PC-3 (cell line): ENCODE results near the gene PDE11A. TPM values are rescaled to one million over a fixed set of nuclear protein-coding genes. Genes with fewer than 3 reads are reported as not detected.

Experiments
- ATAC-seq: fragments of 200-7000 bp; cut with Tn5 transposase; 2 replicates; pipeline ENCODE4 v1.9.1; 2020; ENCODE audit warnings: mild to moderate bottlenecking, moderate library complexity
- BruUV-seq: library from RNA; stranded (reverse); fragments of 400-500 nt; replicated peaks from 2 replicates; lab custom pipeline; 2021; lab: Mats Ljungman, UMichigan
- CTCF ChIA-PET: fragments of 300-600 bp; sonication (Branson Sonifier 250); formaldehyde crosslinking; loops from one replicate; lab custom pipeline; 2022; ENCODE audit warnings: antibody characterized with exemption; lab: Charles Lee
- POLR2A ChIA-PET: fragments of 300-600 bp; sonication (Branson Sonifier 250); formaldehyde crosslinking; loops from one replicate; lab custom pipeline; 2022; ENCODE audit warnings: antibody characterized with exemption; ENCODE audit not compliant: unreplicated experiment; lab: Charles Lee
- DNase-seq: peaks from one replicate; pipeline ENCODE4 v3.0.0-alpha.2; 2015
- H2AFZ ChIP-seq: fragments of 300-600 bp; sonication (generic); 2 replicates; pipeline ENCODE4 v1.6.0; 2016; ENCODE audit warnings: antibody characterized with exemption, low read length
- H3F3A ChIP-seq: fragments of 300-600 bp; sonication (generic); one replicate; pipeline ENCODE4 v1.6.0; 2017; ENCODE audit warnings: antibody characterized with exemption, low read length, control low read depth, mild to moderate bottlenecking; ENCODE audit not compliant: unreplicated experiment
- H3K27ac ChIP-seq: fragments of 300-600 bp; sonication (generic); 2 replicates; pipeline ENCODE4 v1.5.1; 2016; ENCODE audit warnings: mild to moderate bottlenecking, low read length
- H3K27me3 ChIP-seq: fragments of 300-600 bp; sonication (generic); 2 replicates; pipeline ENCODE4 v1.6.1; 2016; ENCODE audit warnings: low read length, mixed read lengths
- H3K36me3 ChIP-seq: fragments of 300-600 bp; sonication (generic); 2 replicates; pipeline ENCODE4 v1.6.1; 2016; ENCODE audit warnings: low read depth, mixed run types, low read length, mixed read lengths
- H3K4me1 ChIP-seq: fragments of 300-600 bp; sonication (generic); 2 replicates; pipeline ENCODE4 v1.5.1; 2016; ENCODE audit warnings: low read length; ENCODE audit not compliant: insufficient read depth
- H3K4me2 ChIP-seq: fragments of 300-600 bp; sonication (generic); 2 replicates; pipeline ENCODE4 v1.6.0; 2016; ENCODE audit warnings: low read length
- H3K4me3 ChIP-seq: fragments of 300-600 bp; sonication (generic); 2 replicates; pipeline ENCODE4 v1.5.1; 2016; ENCODE audit warnings: mild to moderate bottlenecking, low read length, mixed read lengths
- H3K79me2 ChIP-seq: fragments of 300-600 bp; sonication (generic); 2 replicates; pipeline ENCODE4 v1.6.1; 2017; ENCODE audit warnings: low read length, mixed read lengths
- H3K9ac ChIP-seq: fragments of 300-600 bp; sonication (generic); 2 replicates; pipeline ENCODE4 v1.6.0; 2016; ENCODE audit warnings: mild to moderate bottlenecking, low read length
- H3K9me2 ChIP-seq: fragments of 300-600 bp; sonication (generic); replicated peaks from 2 replicates; pipeline ENCODE4 v1.6.1; 2016; ENCODE audit warnings: mixed run types, low read length, mixed read lengths
- H3K9me3 ChIP-seq: fragments of 300-600 bp; sonication (generic); 2 replicates; pipeline ENCODE4 v1.6.1; 2016; ENCODE audit warnings: low read length, mixed read lengths
- H4K20me1 ChIP-seq: fragments of 300-600 bp; sonication (generic); 2 replicates; pipeline ENCODE4 v1.6.1; 2016; ENCODE audit warnings: low read length, mixed read lengths
- EZH2 ChIP-seq: fragments of 300-600 bp; sonication (generic); IDR thresholded peaks from one replicate; pipeline ENCODE4 v1.6.1; 2017; ENCODE audit warnings: antibody characterized with exemption, mild to moderate bottlenecking, low read length; ENCODE audit not compliant: unreplicated experiment
- EZH2phosphoT487 ChIP-seq: fragments of 300-600 bp; sonication (generic); IDR thresholded peaks from 2 replicates; pipeline ENCODE4 v1.6.1; 2018; ENCODE audit warnings: mild to moderate bottlenecking, antibody characterized with exemption, low read length, borderline replicate concordance
- intact Hi-C: fragments of 100-400 bp; cut with micrococcal nuclease; formaldehyde crosslinking; loops from 2 replicates; pipeline ENCODE4 v1.9.0; 2023
- total RNA-seq: library from RNA; depleted of rRNA; stranded (reverse); fragments of >200 nt; gene quantifications from 2 replicates; pipeline ENCODE4 v1.2.3, GENCODE V29; 2014
- TF ChIP-seq, protein P1 (sequence below): fragments of 300-600 bp; sonication (generic); conservative IDR thresholded peaks from 2 replicates; pipeline ENCODE4 v1.5.1; 2017; ENCODE audit warnings: antibody characterized with exemption, low read depth, mild to moderate bottlenecking, low read length

The PDE11A gene
- total RNA-seq, 1 experiment from 2014 or later, result 0.15 TPM

DNA sequence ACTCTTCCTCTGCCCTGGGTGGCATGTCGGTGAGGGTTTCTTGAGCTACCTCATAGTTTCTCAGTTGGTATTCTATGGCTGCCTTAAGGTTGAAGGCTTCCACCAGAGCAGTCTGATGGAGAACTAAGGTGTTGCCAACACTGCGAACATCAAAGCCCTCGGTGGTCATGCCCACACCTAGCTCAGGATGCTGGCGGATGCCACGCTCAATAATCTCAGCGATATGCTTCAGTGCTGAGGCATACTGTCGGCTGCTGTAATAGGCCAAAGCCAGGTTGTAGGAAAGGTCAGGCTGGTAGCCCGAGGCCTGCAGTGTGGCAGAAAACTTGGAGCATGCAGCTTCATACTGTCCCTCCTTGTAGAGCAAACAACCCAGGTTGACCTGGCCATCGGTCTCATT, 454.7 kb downstream of the PDE11A start:
- no peaks in the 10 kb centered on the region for H3K79me2 ChIP-seq
- peak overlapping the region; percentile 92 for H2AFZ ChIP-seq
- no peak overlapping the region for H3K27ac ChIP-seq
- H3K4me3 ChIP-seq, result peak overlapping the region; percentile 82
- ChIA-PET POLR2A (interaction anchor here (0.5 kb wide), 1 partner anchor 238 kb away, joined by 4 read pairs; no protein-coding TSS in a partner anchor), CTCF (no interaction called here)
- H4K20me1 ChIP-seq, result no peaks in the 10 kb centered on the region
- no peak for DNase-seq
- H3K9me3 ChIP-seq, result no peaks in the 10 kb centered on the region
- 0 out of 2 replicates have a peak, but pooled peaks cover 5% of the 10 kb centered on the region for H3K4me1 ChIP-seq
- intact Hi-C loops, result loop anchor here (1.0 kb wide), 1 partner anchor 66 kb away; a partner anchor contains a TSS
- TF ChIP-seq, protein P1, sequence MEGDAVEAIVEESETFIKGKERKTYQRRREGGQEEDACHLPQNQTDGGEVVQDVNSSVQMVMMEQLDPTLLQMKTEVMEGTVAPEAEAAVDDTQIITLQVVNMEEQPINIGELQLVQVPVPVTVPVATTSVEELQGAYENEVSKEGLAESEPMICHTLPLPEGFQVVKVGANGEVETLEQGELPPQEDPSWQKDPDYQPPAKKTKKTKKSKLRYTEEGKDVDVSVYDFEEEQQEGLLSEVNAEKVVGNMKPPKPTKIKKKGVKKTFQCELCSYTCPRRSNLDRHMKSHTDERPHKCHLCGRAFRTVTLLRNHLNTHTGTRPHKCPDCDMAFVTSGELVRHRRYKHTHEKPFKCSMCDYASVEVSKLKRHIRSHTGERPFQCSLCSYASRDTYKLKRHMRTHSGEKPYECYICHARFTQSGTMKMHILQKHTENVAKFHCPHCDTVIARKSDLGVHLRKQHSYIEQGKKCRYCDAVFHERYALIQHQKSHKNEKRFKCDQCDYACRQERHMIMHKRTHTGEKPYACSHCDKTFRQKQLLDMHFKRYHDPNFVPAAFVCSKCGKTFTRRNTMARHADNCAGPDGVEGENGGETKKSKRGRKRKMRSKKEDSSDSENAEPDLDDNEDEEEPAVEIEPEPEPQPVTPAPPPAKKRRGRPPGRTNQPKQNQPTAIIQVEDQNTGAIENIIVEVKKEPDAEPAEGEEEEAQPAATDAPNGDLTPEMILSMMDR, result no peak
- no peak for TF ChIP-seq EZH2
- no peak for TF ChIP-seq EZH2phosphoT487
- H3K9ac ChIP-seq, result peak overlapping the region; percentile 92; the same call in 1 of the 2 replicates
- H3K36me3 ChIP-seq, result no peaks in the 10 kb centered on the region
- ATAC-seq, result no peak
- H3F3A ChIP-seq, result no peaks in the 10 kb centered on the region
- no peaks in the 10 kb centered on the region for H3K27me3 ChIP-seq
- peak overlapping the region; percentile 82 for H3K4me2 ChIP-seq
- no TSS peak for BruUV-seq
- no peaks in the 10 kb centered on the region for H3K9me2 ChIP-seq

DNA sequence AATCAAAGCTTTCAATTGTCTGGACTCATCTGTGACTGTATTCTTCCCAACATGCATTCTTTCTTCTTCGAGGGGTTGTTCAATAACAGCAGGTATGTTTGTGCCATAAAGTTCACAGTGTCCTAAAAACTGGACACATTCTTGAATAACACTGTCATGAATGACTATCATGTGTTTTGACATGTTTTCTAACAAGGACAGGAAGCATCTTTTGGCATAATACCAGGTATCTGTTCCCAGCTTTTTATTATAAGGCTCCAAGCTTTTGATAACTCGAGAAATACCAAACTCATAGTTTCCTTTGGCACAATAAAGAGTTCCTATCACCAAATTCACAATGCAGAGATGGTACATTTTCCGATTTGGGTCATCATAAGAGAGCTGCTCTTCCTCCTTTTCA, 455.8 kb downstream of the PDE11A start:
- H3F3A ChIP-seq, result no peaks in the 10 kb centered on the region
- DNase-seq (no peak), ATAC-seq (no peak)
- 0 out of 2 replicates have a peak, but pooled peaks cover 5% of the 10 kb centered on the region for H3K4me1 ChIP-seq
- TF ChIP-seq EZH2, result no peak
- no peak for TF ChIP-seq EZH2phosphoT487
- TF ChIP-seq, protein P1, result no peak
- no peaks in the 10 kb centered on the region for H4K20me1 ChIP-seq
- no peak overlapping the region for H3K4me3 ChIP-seq
- H3K36me3 ChIP-seq, result no peaks in the 10 kb centered on the region
- no peaks in the 10 kb centered on the region for H3K27me3 ChIP-seq
- CTCF ChIA-PET, result no interaction called here
- intact Hi-C loops, result no loop called here
- no peaks in the 10 kb centered on the region for H3K9me3 ChIP-seq
- POLR2A ChIA-PET, result interaction anchor here (0.6 kb wide), 1 partner anchor 755 kb away, joined by 3 read pairs; no protein-coding TSS in a partner anchor
- H3K4me2 ChIP-seq, result no peak overlapping the region
- no peak overlapping the region for H3K9ac ChIP-seq
- BruUV-seq, result no TSS peak
- no peaks in the 10 kb centered on the region for H3K9me2 ChIP-seq
- no peak overlapping the region for H3K27ac ChIP-seq
- no peaks in the 10 kb centered on the region for H3K79me2 ChIP-seq
- H2AFZ ChIP-seq, result no peak overlapping the region

DNA sequence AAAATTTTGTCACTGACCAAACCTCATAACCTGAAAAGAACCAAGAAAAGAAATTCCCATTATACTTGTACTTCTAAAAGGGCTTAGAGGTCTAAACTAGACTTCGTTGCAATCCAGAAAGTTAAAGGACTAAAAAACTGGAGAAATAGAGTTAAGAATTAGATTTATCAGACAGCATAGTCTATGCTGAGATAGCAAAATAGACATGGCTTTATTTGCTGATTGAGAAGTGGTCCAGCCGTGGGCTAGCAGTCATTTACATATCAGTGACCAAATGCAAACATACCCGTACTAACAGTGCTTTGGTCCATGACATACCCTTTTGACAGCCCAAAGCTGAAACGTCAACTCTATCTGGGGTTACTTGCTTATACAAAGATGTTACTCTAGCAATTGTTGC, 456.5 kb downstream of the PDE11A start:
- Histone ChIP-seq H3F3A (no peaks in the 10 kb centered on the region), H3K9ac (no peak overlapping the region), H3K4me2 (no peak overlapping the region), H3K9me2 (no peaks in the 10 kb centered on the region), H3K27me3 (no peaks in the 10 kb centered on the region), H4K20me1 (no peaks in the 10 kb centered on the region), H2AFZ (no peak overlapping the region), H3K4me3 (no peak overlapping the region), H3K27ac (no peak overlapping the region), H3K4me1 (0 out of 2 replicates have a peak, but pooled peaks cover 5% of the 10 kb centered on the region), H3K9me3 (no peaks in the 10 kb centered on the region), H3K79me2 (no peaks in the 10 kb centered on the region), H3K36me3 (no peaks in the 10 kb centered on the region)
- POLR2A ChIA-PET, result no interaction called here
- no peak for DNase-seq
- intact Hi-C loops, result no loop called here
- no peak for ATAC-seq
- no TSS peak for BruUV-seq
- CTCF ChIA-PET, result interaction anchor here (0.6 to 0.7 kb wide), 2 partner anchors 69 to 102 kb away, joined by 3 read pairs; no protein-coding TSS in a partner anchor
- TF ChIP-seq EZH2 (no peak), EZH2phosphoT487 (no peak)
- TF ChIP-seq, protein P1, result no peak
